ENCODE measurements around the gene OR1S2.
"Not testable (repeated sequence)": the region's sequence is repeated elsewhere in the genome, so short reads cannot be mapped to it uniquely, and the experiment has no call there.

Gene OR1S2, protein sequence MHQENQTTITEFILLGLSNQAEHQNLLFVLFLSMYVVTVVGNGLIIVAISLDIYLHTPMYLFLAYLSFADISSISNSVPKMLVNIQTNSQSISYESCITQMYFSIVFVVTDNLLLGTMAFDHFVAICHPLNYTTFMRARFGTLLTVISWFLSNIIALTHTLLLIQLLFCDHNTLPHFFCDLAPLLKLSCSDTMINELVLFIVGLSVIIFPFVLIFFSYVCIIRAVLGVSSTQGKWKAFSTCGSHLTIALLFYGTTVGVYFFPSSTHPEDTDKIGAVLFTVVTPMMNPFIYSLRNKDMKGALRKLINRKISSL

GRCh38 chr11:58204042-58204441 is at the start of gene OR1S2:
Gene OR1S2, minus strand, starts transcription at chr11:58204142. Its CDS starts 0 bp downstream, at chr11:58204142.
- H3K4me3 ChIP-seq (ENCODE audit: low read depth, low read length), result no peak within 1 kb of the TSS

GRCh38 chr11:58243954-58244353 is 40.0 kb upstream of the OR1S2 start:
- no peak overlapping the region for H3K4me3 ChIP-seq (ENCODE audit: low read depth, low read length)

GRCh38 chr11:58227956-58228615 is 24.1 kb upstream of the OR1S2 start:
- no peak overlapping the region for H3K4me3 ChIP-seq (ENCODE audit: low read depth, low read length)

DNA sequence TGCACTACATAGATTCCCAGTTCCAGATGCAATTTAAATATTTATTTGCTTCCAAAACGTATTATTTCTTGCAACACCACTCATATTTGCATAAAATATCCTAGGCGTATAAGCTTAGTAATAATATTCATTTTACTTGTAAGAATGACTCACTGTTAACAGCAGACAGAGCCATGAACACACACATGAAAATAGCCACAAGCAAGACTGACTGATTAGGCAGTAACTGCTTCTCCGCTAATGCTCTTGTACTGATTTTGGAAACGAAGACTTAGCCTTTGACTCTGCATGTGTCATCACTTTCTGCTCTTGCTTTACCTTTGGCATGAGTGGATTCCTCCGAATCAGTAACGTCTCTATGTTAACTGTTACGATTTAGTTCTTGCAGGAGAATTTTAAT is 18.8 kb upstream of the OR1S2 start:
- H3K4me3 ChIP-seq (ENCODE audit: low read depth, low read length), result no peak overlapping the region

DNA sequence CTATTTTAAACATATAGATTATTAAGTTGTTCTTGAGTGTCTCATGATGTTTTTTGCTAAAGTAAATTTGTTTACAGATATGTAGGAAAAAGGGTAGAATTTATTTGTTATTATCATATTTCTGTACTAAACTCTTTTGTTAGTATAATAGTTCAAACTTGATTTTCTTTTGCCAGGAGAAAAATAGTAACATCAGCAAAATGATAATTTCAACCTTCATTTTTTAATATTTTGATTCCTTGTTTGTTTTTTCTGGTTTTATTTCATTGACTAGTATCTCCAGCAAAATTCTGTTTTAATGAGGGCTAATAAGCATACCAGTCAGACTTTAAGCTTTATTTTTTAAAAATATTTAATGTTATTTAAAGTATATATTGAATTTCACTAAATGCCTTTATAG is 12.5 kb upstream of the OR1S2 start:
- no peak overlapping the region for H3K4me3 ChIP-seq (ENCODE audit: low read depth, low read length)

DNA sequence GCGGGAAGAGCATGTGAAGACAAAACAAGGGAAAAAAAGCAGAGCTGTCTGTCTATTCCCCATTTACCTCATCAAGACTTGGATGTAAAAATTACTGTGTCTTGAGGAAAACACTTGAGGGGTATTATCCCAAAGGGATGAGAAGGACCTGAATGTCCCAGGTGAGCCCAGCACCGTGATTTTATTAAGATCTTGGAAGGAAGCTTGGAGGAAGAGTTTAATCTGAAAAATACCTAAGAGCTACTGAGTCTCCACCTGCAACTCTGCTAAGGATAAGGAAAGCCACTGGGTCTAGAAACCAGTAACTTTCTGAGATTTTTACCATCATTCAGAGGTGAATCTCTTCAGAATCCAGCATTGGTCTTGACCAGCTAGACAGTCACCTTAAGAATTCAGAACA is 8.5 kb upstream of the OR1S2 start, which contains the start of gene OR1S1:
TSS of gene OR1S1 (plus strand) at position 301 of the 400 bp plus-strand sequence.
- not testable (repeated sequence) for H3K4me3 ChIP-seq (ENCODE audit: low read depth, low read length)

- no peak overlapping the region for H3K4me3 ChIP-seq (ENCODE audit: low read depth, low read length)
These were observed 4.7 kb downstream of the OR1S2 start for GRCh38 chr11:58199271-58199670.

- no peak overlapping the region for H3K4me3 ChIP-seq (ENCODE audit: low read depth, low read length)
These were observed 8.0 kb downstream of the OR1S2 start for GRCh38 chr11:58195939-58196338.

DNA sequence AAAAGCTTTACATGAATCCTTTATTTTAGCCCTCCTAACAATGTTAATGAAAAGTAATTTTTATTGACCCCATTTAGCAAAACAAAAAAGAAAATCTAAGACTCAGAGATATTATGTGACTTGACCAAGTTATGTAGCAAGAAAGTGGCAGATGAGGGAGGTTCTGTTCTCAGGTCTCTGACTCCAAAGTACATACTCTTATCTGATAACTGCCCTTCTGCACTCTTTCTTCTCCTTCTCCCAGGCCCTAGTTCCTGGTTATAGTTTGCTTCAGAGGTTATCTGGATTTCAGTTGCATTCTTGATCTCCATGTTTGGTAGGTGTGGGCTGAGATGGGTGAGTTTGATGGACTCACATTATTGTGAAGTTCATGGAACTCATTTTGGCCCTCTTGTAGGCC is 10.6 kb downstream of the OR1S2 start:
- H3K4me3 ChIP-seq (ENCODE audit: low read depth, low read length), result no peak overlapping the region

- H3K4me3 ChIP-seq (ENCODE audit: low read depth, low read length), result no peak overlapping the region
These were observed 11.7 kb downstream of the OR1S2 start for GRCh38 chr11:58192229-58192628.

GRCh38 chr11:58188770-58189169 is 15.2 kb downstream of the OR1S2 start, which contains the start of gene OR9Q2:
Gene OR9Q2, plus strand, starts transcription at chr11:58189070. Its CDS starts 1,421 bp downstream, at chr11:58190491.
- H3K4me3 ChIP-seq (ENCODE audit: low read depth, low read length), result no peak within 1 kb of the TSS

GRCh38 chr11:58186938-58187337 is 17.0 kb downstream of the OR1S2 start:
- no peak overlapping the region for H3K4me3 ChIP-seq (ENCODE audit: low read depth, low read length)

- H3K4me3 ChIP-seq (ENCODE audit: low read depth, low read length), result no peak overlapping the region
These were observed 24.3 kb downstream of the OR1S2 start for GRCh38 chr11:58179648-58180047.

- H3K4me3 ChIP-seq (ENCODE audit: low read depth, low read length), result no peak overlapping the region
These were observed 25.5 kb downstream of the OR1S2 start for GRCh38 chr11:58178444-58178843.

DNA sequence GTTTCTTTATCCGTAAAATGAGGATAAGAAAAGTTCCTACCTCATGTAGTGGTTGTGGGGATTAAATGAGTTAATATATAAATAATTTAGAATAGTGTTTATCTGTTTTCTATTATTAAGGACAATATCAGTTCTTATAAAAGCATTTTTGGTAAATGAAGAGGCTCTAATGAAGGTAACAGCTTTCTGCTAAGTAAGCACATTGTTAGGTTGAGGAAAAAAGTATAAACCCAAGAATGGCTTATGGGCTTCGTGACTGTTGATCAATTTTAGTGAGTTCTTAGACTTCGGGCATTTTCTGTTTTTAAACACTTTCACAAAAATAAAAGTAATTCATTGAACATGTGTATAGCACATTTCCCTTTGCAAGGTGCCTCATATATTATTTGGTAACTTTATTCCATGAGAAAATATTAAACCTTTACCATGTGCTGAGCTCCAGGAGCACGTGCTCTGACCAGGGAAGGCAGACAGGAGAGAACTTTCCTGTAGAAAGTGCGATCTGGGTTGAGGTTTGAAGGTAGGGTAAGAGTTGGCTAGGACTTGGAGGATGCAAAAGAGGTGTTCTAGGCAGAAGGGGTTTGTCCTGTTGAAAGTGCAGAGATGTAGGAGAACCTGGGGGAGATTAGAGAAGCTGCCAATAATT is 26.4 kb downstream of the OR1S2 start:
- H3K4me3 ChIP-seq (ENCODE audit: low read depth, low read length), result no peak overlapping the region

GRCh38 chr11:58165504-58166106 is 38.3 kb downstream of the OR1S2 start:
- H3K4me3 ChIP-seq (ENCODE audit: low read depth, low read length), result no peak overlapping the region

DNA sequence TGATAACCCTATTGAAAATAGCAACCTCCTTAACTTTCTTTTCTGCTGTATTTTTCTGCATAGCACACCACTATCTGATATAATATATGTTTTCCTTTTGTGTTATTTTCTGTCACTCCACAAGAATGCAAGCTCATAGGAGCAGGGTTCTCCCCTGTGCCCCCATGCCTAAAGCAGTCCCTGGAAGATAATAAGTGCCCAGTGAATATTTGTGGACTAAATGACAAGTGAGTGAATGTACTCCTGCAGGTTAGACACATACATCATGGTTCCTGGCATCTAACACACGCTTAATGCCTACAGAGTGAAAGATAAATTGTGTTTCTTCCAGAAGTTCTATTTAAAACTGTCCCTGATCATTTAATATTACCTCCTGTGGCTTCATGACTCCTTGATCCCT is 39.0 kb downstream of the OR1S2 start:
- H3K4me3 ChIP-seq (ENCODE audit: low read depth, low read length), result no peak overlapping the region

GRCh38 chr11:58164389-58164788 is 39.6 kb downstream of the OR1S2 start:
- no peak overlapping the region for H3K4me3 ChIP-seq (ENCODE audit: low read depth, low read length)

All from iPS-11a (cell line).